T-helper 17 cell (primary cell): ENCODE data around the gene GANAB. TPM values are rescaled to one million over a fixed set of nuclear protein-coding genes. Genes with fewer than 3 reads are reported as not detected.

ENCODE experiments used
- ATAC-seq: fragments of 150-1000 bp; cut with Tn5 transposase; 2 replicates; pipeline ENCODE4 v1.10.0; 2021; ENCODE audit warnings: mild to moderate bottlenecking, moderate library complexity
- DNase-seq, 3 donors: peaks; one replicate each; pipeline versions ENCODE4 v3.0.0 to v3.0.0-alpha.2; 2020 to 2021
- H3K9me3 ChIP-seq: one replicate; pipeline ENCODE4 v1.7.0; 2013; ENCODE audit warnings: low read length, mild to moderate bottlenecking; ENCODE audit not compliant: control insufficient read depth, poor library complexity, severe bottlenecking
- H3K27ac Mint-ChIP-seq: one replicate; pipeline ENCODE4 v1.8.0; 2022; ENCODE audit warnings: mild to moderate bottlenecking, moderate library complexity, mixed read lengths
- H3K27me3 Mint-ChIP-seq: one replicate; pipeline ENCODE4 v1.8.0; 2022; ENCODE audit warnings: mixed read lengths
- H3K36me3 Mint-ChIP-seq: one replicate; pipeline ENCODE4 v1.8.0; 2022; ENCODE audit warnings: low read depth, mixed read lengths
- H3K4me1 Mint-ChIP-seq: one replicate; pipeline ENCODE4 v1.8.0; 2022; ENCODE audit warnings: mild to moderate bottlenecking, mixed read lengths
- H3K4me3 Mint-ChIP-seq: one replicate; pipeline ENCODE4 v1.8.0; 2022; ENCODE audit warnings: mild to moderate bottlenecking, moderate library complexity, mixed read lengths
- total RNA-seq, 4 donors: library from RNA in 2 of 4; stranded (reverse) in 2 of 4; gene quantifications; one replicate each; pipeline ENCODE4 v1.2.3 and lab custom pipeline; 2022 to 2026

The GANAB gene
- total RNA-seq, 2 donors from 2014 or later = 168 to 179 TPM

- H3K9me3 ChIP-seq = no peaks in the 10 kb centered on the region
- H3K36me3 Mint-ChIP-seq = peaks cover 11% of the 10 kb centered on the region
- H3K27me3 Mint-ChIP-seq = no peaks in the 10 kb centered on the region
- H3K4me1 Mint-ChIP-seq = peaks cover 29% of the 10 kb centered on the region
- H3K27ac Mint-ChIP-seq = no peak overlapping the region
- ATAC-seq = no peak
- DNase-seq = no peak
- no peak overlapping the region for H3K4me3 Mint-ChIP-seq
Measured at GRCh38 chr11:62577046-62577714, 69.2 kb downstream of the GANAB start.

GRCh38 chr11:62575837-62576236 lies 70.6 kb downstream of the GANAB start:
- no peak for DNase-seq
- peaks cover 41% of the 10 kb centered on the region for H3K4me1 Mint-ChIP-seq
- H3K9me3 ChIP-seq = no peaks in the 10 kb centered on the region
- H3K36me3 Mint-ChIP-seq = peaks cover 16% of the 10 kb centered on the region
- peak overlapping the region; percentile 99 for H3K4me3 Mint-ChIP-seq
- ATAC-seq = no peak
- H3K27me3 Mint-ChIP-seq = no peaks in the 10 kb centered on the region
- no peak overlapping the region for H3K27ac Mint-ChIP-seq

- Mint-ChIP-seq H3K27me3 (no peaks in the 10 kb centered on the region), H3K4me3 (peak overlapping the region; percentile 99), H3K36me3 (peaks cover 17% of the 10 kb centered on the region), H3K4me1 (peaks cover 46% of the 10 kb centered on the region), H3K27ac (peak overlapping the region; percentile 100)
- DNase-seq (no peak), ATAC-seq (no peak)
- H3K9me3 ChIP-seq = no peaks in the 10 kb centered on the region
Measured at GRCh38 chr11:62575156-62575555, 71.3 kb downstream of the GANAB start.

Other genes starting within 250 kb of the GANAB start
- gene SCGB1A1, start 227.6 kb downstream of the GANAB start, total RNA-seq = not detected
- 100 to 1,000 TPM; 692 to 863 TPM for gene AHNAK, start 99.8 kb downstream of the GANAB start, total RNA-seq
- 1,000 to 10,000 TPM; 1,954 to 1,984 TPM for gene EEF1G, start 72.7 kb downstream of the GANAB start, total RNA-seq
- gene TUT1, start 55.1 kb downstream of the GANAB start, total RNA-seq = 10 to 100 TPM; 20.9 to 23.2 TPM
- 100 to 1,000 TPM; 140 to 175 TPM for gene MTA2, start 44.7 kb downstream of the GANAB start, total RNA-seq
- gene EML3, start 33.8 kb downstream of the GANAB start, total RNA-seq = 100 to 1,000 TPM; 169 to 174 TPM
- gene ROM1, start 33.4 kb downstream of the GANAB start, total RNA-seq = 1 to 10 TPM in 1 of 2 donors, under 1 TPM in 1; 0.94 to 1.2 TPM
- gene B3GAT3, start 24.6 kb downstream of the GANAB start, total RNA-seq = 10 to 100 TPM; 53.0 to 57.2 TPM
- gene INTS5, start 6.7 kb upstream of the GANAB start, total RNA-seq = 10 to 100 TPM; 12.1 to 13.0 TPM
- gene C11orf98, start 18.6 kb upstream of the GANAB start, total RNA-seq = 10 to 100 TPM; 20.0 to 21.6 TPM
- gene CSKMT, start 18.7 kb upstream of the GANAB start, total RNA-seq = 10 to 100 TPM in 1 of 2 donors, 1 to 10 TPM in 1; 8.0 to 15.9 TPM
- 1 to 10 TPM; 2.6 to 3.3 TPM for gene UQCC3, start 25.1 kb upstream of the GANAB start, total RNA-seq
- gene LBHD1, start 25.7 kb upstream of the GANAB start, total RNA-seq = 10 to 100 TPM; 12.0 to 14.9 TPM
- 100 to 1,000 TPM; 195 to 203 TPM for gene UBXN1, start 32.5 kb upstream of the GANAB start, total RNA-seq
- not detected for gene LRRN4CL, start 42.9 kb upstream of the GANAB start, total RNA-seq
- 10 to 100 TPM; 20.8 to 20.9 TPM for gene BSCL2, start 60.8 kb upstream of the GANAB start, total RNA-seq
- gene GNG3, start 61.1 kb upstream of the GANAB start, total RNA-seq = not detected
- 10 to 100 TPM; 41.4 to 43.2 TPM for gene HNRNPUL2, start 80.8 kb upstream of the GANAB start, total RNA-seq
- 10 to 100 TPM; 11.0 to 14.1 TPM for gene TTC9C, start 81.9 kb upstream of the GANAB start, total RNA-seq
- gene ZBTB3, start 107.5 kb upstream of the GANAB start, total RNA-seq = 1 to 10 TPM; 7.4 to 9.1 TPM
- 10 to 100 TPM; 65.0 to 65.7 TPM for gene POLR2G, start 115.0 kb upstream of the GANAB start, total RNA-seq
- 10 to 100 TPM; 14.1 to 15.8 TPM for gene TAF6L, start 124.8 kb upstream of the GANAB start, total RNA-seq
- 10 to 100 TPM; 20.5 to 27.7 TPM for gene TMEM179B, start 140.8 kb upstream of the GANAB start, total RNA-seq
- gene TMEM223, start 145.4 kb upstream of the GANAB start, total RNA-seq = 1 to 10 TPM; 5.7 to 7.3 TPM
- 100 to 1,000 TPM; 271 to 305 TPM for gene NXF1, start 158.8 kb upstream of the GANAB start, total RNA-seq
- 100 to 1,000 TPM; 103 to 119 TPM for gene STX5, start 185.4 kb upstream of the GANAB start, total RNA-seq
- gene TEX54, start 186.2 kb upstream of the GANAB start, total RNA-seq = not detected
- gene WDR74, start 193.0 kb upstream of the GANAB start, total RNA-seq = 100 to 1,000 TPM; 146 to 163 TPM
- gene SLC3A2, start 234.3 kb upstream of the GANAB start, total RNA-seq = 100 to 1,000 TPM; 233 to 240 TPM